Inferior parietal cortex (tissue), 1 donor: ENCODE data around the gene NKX2-3.

Experiments used
- DNase-seq: peaks from one replicate; pipeline ENCODE4 v3.0.0-alpha.2; 2016; ENCODE audit errors: extremely low spot score

NKX2-3 gene

GRCh38 chr10:99579971-99580370 is 47.2 kb downstream of the NKX2-3 start:
- no peak for DNase-seq

GRCh38 chr10:99582255-99582770 is 49.6 kb downstream of the NKX2-3 start:
- no peak for DNase-seq

GRCh38 chr10:99583687-99584086 is 50.9 kb downstream of the NKX2-3 start:
- no peak for DNase-seq
